GM18508 (cell line): Measurements from ENCODE around the gene MB.

Source experiments
- ATAC-seq: cut with Tn5 transposase; IDR thresholded peaks from one replicate; pipeline ENCODE4 v1.9.1; 2021; ENCODE audit warnings: moderate number of reproducible peaks; ENCODE audit not compliant: insufficient read depth, unreplicated experiment

Gene MB

GRCh38 chr22:35580351-35581022 lies 36.6 kb downstream of the MB start:
- no peak for ATAC-seq

DNA sequence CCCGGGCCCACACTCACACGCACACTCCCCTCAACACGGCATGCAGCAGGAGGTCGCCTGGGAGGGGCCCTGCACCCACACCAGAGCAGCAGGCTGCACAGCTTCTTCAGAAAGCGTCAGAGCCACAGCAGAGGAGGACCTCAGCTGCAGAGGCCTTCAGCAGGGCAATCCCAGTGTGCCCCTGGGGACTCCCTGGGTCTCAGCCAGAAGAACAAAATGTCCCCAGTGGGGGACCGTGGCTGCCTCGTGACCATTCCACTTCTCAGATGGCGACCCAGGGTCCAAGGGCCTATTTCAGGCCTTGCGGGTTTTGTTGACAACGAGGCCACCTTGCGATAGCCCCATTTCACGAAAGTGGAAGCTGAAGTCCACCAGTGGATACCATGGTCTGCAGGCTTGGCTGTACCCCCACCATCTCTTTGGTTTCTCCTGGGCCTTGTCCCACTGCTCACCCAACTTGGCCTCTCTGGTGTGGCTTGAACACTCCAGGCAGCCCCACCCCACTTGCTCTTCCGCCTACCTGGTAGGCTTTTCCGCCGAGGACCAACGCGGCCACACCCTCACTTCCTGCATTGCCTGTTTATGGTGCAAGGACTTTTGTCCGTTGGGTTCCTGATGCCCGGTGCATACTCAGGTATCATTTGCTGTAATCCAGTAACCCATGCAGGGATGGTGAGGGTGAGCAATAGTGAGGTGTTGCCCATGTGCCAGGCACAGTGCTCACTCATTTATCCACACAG lies 38.1 kb downstream of the MB start:
- ATAC-seq: no peak

GRCh38 chr22:35577799-35578659 lies 39.1 kb downstream of the MB start:
- no peak for ATAC-seq

DNA sequence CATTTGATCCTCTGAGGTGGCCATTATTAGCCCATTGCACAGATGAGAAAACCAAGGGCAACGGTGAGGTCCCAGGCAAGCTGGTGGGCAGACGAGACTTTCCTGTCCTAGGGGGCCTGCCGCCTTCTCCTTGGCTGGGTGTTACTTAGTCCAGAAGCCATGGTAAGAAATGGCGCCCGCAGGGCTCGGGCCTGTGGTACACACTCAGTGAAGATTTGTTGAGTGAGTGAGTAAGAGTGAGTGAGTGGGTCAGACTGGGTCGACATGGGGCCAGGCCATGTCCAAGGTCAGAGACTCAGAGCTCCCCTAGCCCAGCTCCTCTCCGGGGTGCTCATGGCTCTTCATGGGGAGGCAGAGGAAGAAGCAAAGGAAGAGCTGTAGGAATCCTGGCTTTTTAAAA lies 40.5 kb downstream of the MB start:
- no peak for ATAC-seq

DNA sequence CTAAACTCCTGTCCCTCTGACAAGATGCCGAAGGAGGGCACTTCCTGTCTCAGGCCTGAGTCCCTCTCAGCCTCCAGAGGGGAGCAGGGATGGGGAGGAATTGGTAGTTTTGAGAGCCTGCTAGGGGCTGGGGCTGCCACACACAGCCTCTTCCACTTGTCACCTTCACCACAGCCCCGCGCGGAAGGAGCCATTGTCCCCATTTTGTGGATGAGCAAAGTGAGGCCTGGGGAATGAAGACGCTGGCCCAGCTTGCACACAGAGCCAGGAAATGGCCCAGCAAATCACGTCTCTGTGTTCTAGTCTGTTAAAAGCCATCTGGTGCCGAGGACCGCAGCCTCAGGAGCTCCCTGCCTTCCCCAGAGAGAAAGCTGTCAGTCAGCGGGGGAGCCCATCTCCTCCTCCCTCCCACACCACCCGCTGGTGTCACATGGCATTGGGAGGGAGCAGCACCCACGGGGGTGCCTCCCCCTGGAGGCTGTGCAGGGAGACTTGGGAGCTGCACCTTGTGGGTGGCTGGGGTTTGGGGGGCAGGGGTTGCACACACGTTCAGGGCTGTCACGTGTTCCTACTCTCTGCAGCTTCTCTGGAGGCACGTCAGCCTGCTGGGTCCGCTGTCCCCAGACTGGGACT lies 41.9 kb downstream of the MB start:
- no peak for ATAC-seq

GRCh38 chr22:35572556-35572955 lies 44.6 kb downstream of the MB start:
- no peak for ATAC-seq

DNA sequence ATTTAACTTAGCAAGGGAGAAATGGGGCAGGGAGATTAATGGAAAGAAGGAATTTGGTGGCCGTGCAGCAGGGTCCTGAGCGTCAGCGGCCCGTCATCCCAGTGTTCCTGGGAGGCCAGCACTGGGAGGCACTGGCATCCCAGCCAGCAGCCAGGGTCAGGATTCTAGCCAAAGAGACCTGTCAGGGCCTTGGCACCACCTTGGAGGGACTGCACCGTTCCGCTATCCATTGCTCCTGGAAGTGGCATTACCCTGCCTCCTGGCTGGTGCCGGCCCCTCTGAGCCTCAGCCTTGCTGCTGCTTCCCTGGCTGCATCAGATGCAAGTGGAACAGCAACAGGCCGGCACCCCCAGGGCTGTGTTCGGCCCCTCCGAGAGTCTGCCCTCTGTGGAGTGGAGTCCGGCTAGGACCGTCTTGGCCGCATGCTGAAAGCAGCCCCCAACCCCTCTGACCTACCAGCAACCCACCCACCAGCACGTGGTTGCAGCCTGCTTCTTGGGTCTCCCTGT lies 46.4 kb downstream of the MB start:
- ATAC-seq: no peak

DNA sequence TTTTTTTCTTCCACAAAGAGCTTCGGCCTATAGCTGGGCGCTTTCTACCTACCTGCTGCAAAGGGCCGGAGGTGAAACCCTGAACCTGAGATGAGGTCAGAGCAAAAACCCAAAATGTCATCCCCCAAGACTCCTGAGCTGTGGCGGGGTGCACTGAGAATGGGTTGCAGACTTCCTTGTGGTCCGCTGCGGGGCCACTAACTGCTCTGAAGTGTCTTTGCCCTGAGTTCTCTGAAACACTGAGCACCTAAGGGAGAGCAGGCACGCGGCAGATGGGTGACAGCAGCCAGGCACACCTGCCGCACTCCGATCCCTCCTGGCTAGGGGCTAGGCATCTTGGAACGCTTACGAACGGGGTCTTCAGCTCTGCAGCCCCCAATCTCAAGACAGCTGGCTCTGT lies 47.2 kb downstream of the MB start:
- ATAC-seq: no peak

GRCh38 chr22:35568751-35569739 lies 48.1 kb downstream of the MB start:
- no peak for ATAC-seq

- ATAC-seq: no peak
Measured at GRCh38 chr22:35567351-35568141, 49.6 kb downstream of the MB start.

DNA sequence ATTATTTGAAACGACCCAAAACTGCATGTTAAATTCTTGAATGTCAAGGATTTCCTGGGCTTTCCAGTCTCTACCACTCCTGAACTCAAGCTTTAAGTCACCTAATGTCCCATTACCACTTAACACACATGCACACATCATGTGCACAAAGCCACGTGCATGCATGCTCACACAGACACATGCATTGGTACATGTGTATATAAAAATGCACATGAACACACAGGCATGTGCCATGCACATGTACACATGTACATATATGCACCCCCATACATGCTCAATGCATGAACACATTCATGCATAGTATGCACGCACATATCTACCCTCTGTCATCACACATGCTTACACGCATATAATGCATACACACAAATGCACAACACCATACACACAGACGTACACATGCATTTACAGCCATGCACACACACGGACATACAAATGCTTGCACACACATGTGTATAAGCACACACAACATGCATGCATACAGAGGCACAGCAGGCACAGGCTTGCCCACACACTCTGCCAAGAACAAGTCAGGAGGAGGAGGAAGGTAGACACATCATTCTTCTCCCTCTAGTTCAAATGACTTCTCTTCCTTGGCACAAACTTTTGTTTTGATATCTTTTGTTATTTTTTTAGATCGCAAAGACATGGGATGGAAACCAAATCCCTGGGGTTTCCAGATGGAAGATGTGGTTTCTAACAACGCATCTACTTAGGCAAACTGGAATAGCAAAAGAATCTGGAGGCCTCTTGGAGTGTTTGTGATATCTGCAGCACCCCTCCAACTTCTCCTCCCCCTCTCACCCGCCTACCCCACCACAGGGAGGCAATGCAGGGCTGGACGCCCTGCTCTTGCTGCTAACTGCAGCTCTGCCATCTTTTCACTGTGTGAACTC lies 51.9 kb downstream of the MB start:
- ATAC-seq: no peak

- ATAC-seq: no peak
Measured at GRCh38 chr22:35563211-35563610, 53.9 kb downstream of the MB start.

GRCh38 chr22:35561796-35562526 lies 55.2 kb downstream of the MB start:
- no peak for ATAC-seq

DNA sequence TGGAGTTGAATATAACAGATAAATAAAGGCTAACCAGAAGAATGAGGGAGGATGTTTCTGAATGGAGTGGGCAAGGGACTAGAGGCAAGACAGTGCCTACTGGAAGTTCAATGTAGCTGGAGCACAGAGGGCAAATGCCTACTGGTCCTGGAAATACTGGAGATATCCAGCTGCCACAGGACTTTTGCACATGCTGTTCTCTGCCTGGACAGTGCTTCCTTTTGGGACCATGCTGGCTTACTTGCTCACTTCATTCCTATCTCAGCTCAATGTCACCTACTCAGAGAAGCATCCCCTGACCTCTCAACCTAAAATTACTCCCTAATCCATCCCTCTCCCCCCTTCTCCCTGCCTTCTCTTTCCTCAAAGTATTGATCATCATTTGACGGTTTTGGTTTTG lies 56.3 kb downstream of the MB start:
- no peak for ATAC-seq

GRCh38 chr22:35560366-35560765 lies 56.8 kb downstream of the MB start:
- no peak for ATAC-seq

DNA sequence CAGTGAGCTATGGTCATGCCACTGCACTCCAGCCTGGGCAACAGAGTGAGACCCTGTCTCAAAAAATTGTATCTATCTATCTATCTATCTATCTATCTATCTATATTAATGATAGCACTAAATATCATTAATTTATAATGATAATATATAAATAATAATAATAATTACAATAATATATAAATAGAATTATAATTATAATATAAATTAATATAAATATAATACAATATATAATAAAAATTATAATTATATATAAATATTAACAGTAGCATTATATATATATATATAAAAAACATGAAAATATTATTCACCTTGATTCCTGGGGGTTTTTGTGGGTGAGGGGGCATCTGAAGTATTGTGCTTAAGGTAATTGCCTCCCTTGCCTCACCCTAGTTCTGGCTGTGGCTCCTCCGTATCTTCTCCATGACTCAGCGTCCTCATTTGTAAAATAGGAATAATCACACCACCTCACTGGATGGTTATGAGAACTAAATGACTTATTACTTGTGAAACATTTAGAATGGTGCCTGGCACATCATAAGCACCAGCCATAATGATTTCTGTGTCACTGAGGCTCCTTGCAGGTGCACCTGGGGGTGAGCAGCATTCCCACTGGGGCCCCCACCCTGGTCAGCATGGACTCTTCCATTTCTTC lies 57.6 kb downstream of the MB start:
- ATAC-seq: no peak
